ENCODE data around the gene PLXDC2.

DNA sequence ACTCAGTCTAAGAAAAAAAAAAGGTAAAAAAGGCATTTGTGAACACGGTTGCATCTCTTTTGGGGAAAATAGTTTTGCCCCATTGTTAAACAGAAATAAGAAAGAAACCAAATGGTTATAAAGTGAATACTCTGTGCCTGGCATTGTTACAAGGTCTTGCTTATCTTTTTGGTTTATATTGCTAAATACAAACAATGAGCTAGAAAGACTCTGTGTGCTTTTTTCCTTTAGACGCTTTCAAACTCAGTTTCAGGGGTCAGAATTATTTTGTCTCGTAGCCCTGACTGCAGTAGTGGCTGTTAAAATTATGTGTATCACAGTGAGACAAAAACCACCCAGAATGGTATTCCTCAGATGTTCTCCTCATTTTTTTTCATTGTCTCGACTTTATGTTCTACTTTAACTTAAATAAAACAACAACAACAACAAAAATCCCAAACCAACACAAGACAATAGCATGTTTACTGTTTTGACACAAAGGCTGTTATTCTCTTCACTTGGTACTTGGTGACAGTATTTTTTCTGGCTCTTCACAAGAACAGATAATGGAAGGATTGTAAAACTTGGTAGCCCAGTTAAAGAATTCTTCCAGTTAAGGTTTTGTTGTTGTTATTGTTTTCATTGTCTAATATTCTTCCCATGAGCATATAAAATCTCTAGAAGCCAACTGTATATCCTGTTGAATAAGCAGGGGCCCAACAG is 190.1 kb downstream of the PLXDC2 start:
- TF ChIP-seq CTCF (IDR thresholded peaks at IDR 0.05) (no peak), POLR2A (IDR thresholded peaks at IDR 0.05) (no peak), POLR2AphosphoS5 (IDR thresholded peaks at IDR 0.05) (no peak)
